Measurements from ENCODE around the gene DAGLA. TPM values are rescaled to one million over a fixed set of nuclear protein-coding genes. Genes with fewer than 3 reads are reported as not detected.

DAGLA gene
- total RNA-seq, 3 donors from 2014 or later (not counting 1 experiment from before 2014, with no cell fraction given) = 0.18 to 0.48 (median 0.38) TPM

DNA sequence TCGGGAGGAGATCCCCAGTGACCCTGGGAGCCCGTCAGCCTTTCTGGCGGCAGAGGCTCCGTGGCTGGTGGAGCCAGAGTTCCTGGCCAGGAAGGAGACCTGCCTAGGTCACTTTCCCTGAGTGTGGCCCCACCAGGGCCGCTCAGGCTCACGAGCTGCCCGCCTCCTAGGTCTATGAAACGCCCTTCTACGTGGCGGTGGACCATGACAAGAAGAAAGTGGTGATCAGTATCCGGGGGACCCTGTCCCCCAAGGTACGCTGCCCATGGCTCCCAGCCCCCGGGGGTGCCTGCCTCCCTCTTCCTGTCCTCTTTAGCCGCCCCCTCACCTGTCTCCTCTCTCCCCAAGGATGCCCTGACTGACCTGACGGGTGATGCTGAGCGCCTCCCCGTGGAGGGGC is 55.2 kb downstream of the DAGLA start:
- Histone ChIP-seq H3K27me3 (ENCODE audit: control insufficient read depth, insufficient read depth, low read length) (no peaks in the 10 kb centered on the region), H3K9me3 (ENCODE audit: control insufficient read depth, insufficient read depth, low read length) (no peaks in the 10 kb centered on the region), H3K4me3 (ENCODE audit: low read length) (no peak overlapping the region), H3K27ac (ENCODE audit: low read length) (no peak overlapping the region), H3K36me3 (ENCODE audit: control insufficient read depth, insufficient read depth, low read length) (no peaks in the 10 kb centered on the region), H3K4me1 (ENCODE audit: control insufficient read depth, insufficient read depth, low read length) (peaks cover 7% of the 10 kb centered on the region)
- intact Hi-C loops (cut with micrococcal nuclease) = no loop called here
- peaks cover 4 to 5% of the 10 kb centered on the region in 2 donors for H3K27me3 Mint-ChIP-seq (ENCODE audit: low read depth in 2 of 2)
- no peak for TF ChIP-seq CTCF (IDR thresholded peaks at IDR 0.05)
- WGBS (ENCODE audit: insufficient coverage) = 86% methylated on average over 17 of the region's 17 CpGs
- H3K4me1 Mint-ChIP-seq = peaks cover 7% of the 10 kb centered on the region in 2 donors
- ATAC-seq (no peak), DNase-seq (no peak)
- H3K4me3 Mint-ChIP-seq = no peak overlapping the region
- H3K36me3 Mint-ChIP-seq = no peaks in the 10 kb centered on the region
- no peaks in the 10 kb centered on the region for H3K9me3 Mint-ChIP-seq
- H3K27ac Mint-ChIP-seq = no peak overlapping the region

DNA sequence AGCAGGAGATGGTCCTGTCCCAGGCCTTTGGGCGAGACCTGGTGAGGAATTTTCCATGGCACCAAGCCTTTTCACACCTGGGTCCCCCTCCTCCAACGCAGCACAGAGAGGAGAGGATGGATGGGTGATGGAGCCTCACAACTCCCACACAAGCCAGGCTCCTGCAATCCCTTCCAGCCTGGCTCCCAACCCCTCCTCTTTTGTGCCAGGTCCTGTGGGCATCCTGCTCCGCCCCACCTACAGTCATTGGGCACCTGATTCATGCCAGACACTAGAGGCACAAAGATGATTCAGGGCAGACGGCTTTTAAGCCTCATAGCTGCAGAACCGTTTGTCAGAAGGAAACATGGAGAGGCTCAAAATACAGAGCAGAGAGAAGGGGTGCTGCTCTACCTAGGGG is 56.1 kb downstream of the DAGLA start:
- no peak for TF ChIP-seq CTCF (IDR thresholded peaks at IDR 0.05)
- Mint-ChIP-seq H3K27ac (no peak overlapping the region), H3K36me3 (no peaks in the 10 kb centered on the region), H3K9me3 (no peaks in the 10 kb centered on the region), H3K4me3 (no peak overlapping the region), H3K4me1 (peaks cover 7% of the 10 kb centered on the region in 2 donors), H3K27me3 (ENCODE audit: low read depth in 2 of 2) (peaks cover 4 to 5% of the 10 kb centered on the region in 2 donors)
- Histone ChIP-seq H3K4me3 (ENCODE audit: low read length) (no peak overlapping the region), H3K9me3 (ENCODE audit: control insufficient read depth, insufficient read depth, low read length) (no peaks in the 10 kb centered on the region), H3K27me3 (ENCODE audit: control insufficient read depth, insufficient read depth, low read length) (no peaks in the 10 kb centered on the region), H3K4me1 (ENCODE audit: control insufficient read depth, insufficient read depth, low read length) (peaks cover 7% of the 10 kb centered on the region), H3K36me3 (ENCODE audit: control insufficient read depth, insufficient read depth, low read length) (no peaks in the 10 kb centered on the region), H3K27ac (ENCODE audit: low read length) (no peak overlapping the region)
- intact Hi-C loops (cut with micrococcal nuclease) = no loop called here
- no peak for ATAC-seq
- no peak for DNase-seq
- 74% methylated on average over 4 of the region's 5 CpGs for WGBS (ENCODE audit: insufficient coverage)

GRCh38 chr11:61737131-61737530 is 56.9 kb downstream of the DAGLA start:
- WGBS (ENCODE audit: insufficient coverage) = 76% methylated on average over 12 of the region's 12 CpGs
- intact Hi-C loops (cut with micrococcal nuclease) = no loop called here
- Mint-ChIP-seq H3K27ac (no peak overlapping the region), H3K27me3 (ENCODE audit: low read depth in 2 of 2) (peaks cover 4 to 5% of the 10 kb centered on the region in 2 donors), H3K36me3 (no peaks in the 10 kb centered on the region), H3K4me1 (peaks cover 7% of the 10 kb centered on the region in 2 donors), H3K4me3 (no peak overlapping the region), H3K9me3 (no peaks in the 10 kb centered on the region)
- no peaks in the 10 kb centered on the region for H3K36me3 ChIP-seq (ENCODE audit: control insufficient read depth, insufficient read depth, low read length)
- no peak for ATAC-seq
- TF ChIP-seq CTCF (IDR thresholded peaks at IDR 0.05) = no peak
- DNase-seq = no peak
- H3K27ac ChIP-seq (ENCODE audit: low read length) = no peak overlapping the region
- H3K4me1 ChIP-seq (ENCODE audit: control insufficient read depth, insufficient read depth, low read length) = peaks cover 7% of the 10 kb centered on the region
- H3K27me3 ChIP-seq (ENCODE audit: control insufficient read depth, insufficient read depth, low read length) = no peaks in the 10 kb centered on the region
- no peak overlapping the region for H3K4me3 ChIP-seq (ENCODE audit: low read length)
- no peaks in the 10 kb centered on the region for H3K9me3 ChIP-seq (ENCODE audit: control insufficient read depth, insufficient read depth, low read length)

- H3K27me3 ChIP-seq (ENCODE audit: control insufficient read depth, insufficient read depth, low read length) = no peaks in the 10 kb centered on the region
- H3K4me3 ChIP-seq (ENCODE audit: low read length) = no peak overlapping the region
- Mint-ChIP-seq H3K4me3 (no peak overlapping the region), H3K27me3 (ENCODE audit: low read depth in 2 of 2) (peaks cover 4 to 5% of the 10 kb centered on the region in 2 donors), H3K36me3 (no peaks in the 10 kb centered on the region), H3K27ac (no peak overlapping the region), H3K9me3 (no peaks in the 10 kb centered on the region), H3K4me1 (peaks cover 7% of the 10 kb centered on the region in 2 donors)
- no peaks in the 10 kb centered on the region for H3K36me3 ChIP-seq (ENCODE audit: control insufficient read depth, insufficient read depth, low read length)
- no peak overlapping the region for H3K27ac ChIP-seq (ENCODE audit: low read length)
- intact Hi-C loops (cut with micrococcal nuclease) = no loop called here
- ATAC-seq = no peak
- no peaks in the 10 kb centered on the region for H3K9me3 ChIP-seq (ENCODE audit: control insufficient read depth, insufficient read depth, low read length)
- 80% methylated on average over 23 of the region's 23 CpGs for WGBS (ENCODE audit: insufficient coverage)
- TF ChIP-seq CTCF (IDR thresholded peaks at IDR 0.05) = no peak
- peaks cover 7% of the 10 kb centered on the region for H3K4me1 ChIP-seq (ENCODE audit: control insufficient read depth, insufficient read depth, low read length)
- no peak for DNase-seq
Measured at GRCh38 chr11:61737636-61738386, 57.6 kb downstream of the DAGLA start.

Measured in natural killer cell (primary cell).